Measurements from ENCODE around the gene SPON1. TPM values are rescaled to one million over a fixed set of nuclear protein-coding genes. Genes with fewer than 3 reads are reported as not detected.

Gene SPON1
- total RNA-seq, 6 experiments from 2014 or later, result not detected

- no peaks in the 10 kb centered on the region for H3K9me3 Mint-ChIP-seq
- H3K4me3 Mint-ChIP-seq, result no peak overlapping the region
- DNase-seq, result no peak
- no peak overlapping the region for H3K27ac Mint-ChIP-seq
- TF ChIP-seq CTCF (IDR thresholded peaks at IDR 0.05), result no peak
- no peaks in the 10 kb centered on the region for H3K36me3 Mint-ChIP-seq (ENCODE audit: low read depth)
- no peaks in the 10 kb centered on the region for H3K4me1 Mint-ChIP-seq (ENCODE audit: low read depth)
- peaks cover 1% of the 10 kb centered on the region for H3K27me3 Mint-ChIP-seq (ENCODE audit: insufficient read depth)
Measured at GRCh38 chr11:14118072-14118471, 155.5 kb downstream of the SPON1 start.

GRCh38 chr11:14119357-14119756, 156.8 kb downstream of the SPON1 start:
- no peaks in the 10 kb centered on the region for H3K4me1 Mint-ChIP-seq (ENCODE audit: low read depth)
- no peak for DNase-seq
- H3K4me3 Mint-ChIP-seq, result no peak overlapping the region
- no peak overlapping the region for H3K27ac Mint-ChIP-seq
- no peaks in the 10 kb centered on the region for H3K9me3 Mint-ChIP-seq
- H3K27me3 Mint-ChIP-seq (ENCODE audit: insufficient read depth), result peaks cover 3% of the 10 kb centered on the region
- no peaks in the 10 kb centered on the region for H3K36me3 Mint-ChIP-seq (ENCODE audit: low read depth)
- TF ChIP-seq CTCF (IDR thresholded peaks at IDR 0.05), result no peak

- TF ChIP-seq CTCF (IDR thresholded peaks at IDR 0.05), result no peak
- H3K9me3 Mint-ChIP-seq, result no peaks in the 10 kb centered on the region
- H3K36me3 Mint-ChIP-seq (ENCODE audit: low read depth), result no peaks in the 10 kb centered on the region
- no peak for DNase-seq
- H3K27me3 Mint-ChIP-seq (ENCODE audit: insufficient read depth), result peaks cover 3% of the 10 kb centered on the region
- H3K4me3 Mint-ChIP-seq, result no peak overlapping the region
- no peak overlapping the region for H3K27ac Mint-ChIP-seq
- H3K4me1 Mint-ChIP-seq (ENCODE audit: low read depth), result no peaks in the 10 kb centered on the region
Measured at GRCh38 chr11:14124350-14124749, 161.8 kb downstream of the SPON1 start.

GRCh38 chr11:14124886-14125285, 162.4 kb downstream of the SPON1 start:
- no peaks in the 10 kb centered on the region for H3K9me3 Mint-ChIP-seq
- H3K27me3 Mint-ChIP-seq (ENCODE audit: insufficient read depth), result peaks cover 3% of the 10 kb centered on the region
- H3K36me3 Mint-ChIP-seq (ENCODE audit: low read depth), result no peaks in the 10 kb centered on the region
- no peaks in the 10 kb centered on the region for H3K4me1 Mint-ChIP-seq (ENCODE audit: low read depth)
- H3K4me3 Mint-ChIP-seq, result no peak overlapping the region
- TF ChIP-seq CTCF (IDR thresholded peaks at IDR 0.05), result no peak
- H3K27ac Mint-ChIP-seq, result no peak overlapping the region
- DNase-seq, result no peak

GRCh38 chr11:14125529-14125928, 163.0 kb downstream of the SPON1 start:
- no peak overlapping the region for H3K4me3 Mint-ChIP-seq
- peaks cover 3% of the 10 kb centered on the region for H3K27me3 Mint-ChIP-seq (ENCODE audit: insufficient read depth)
- no peaks in the 10 kb centered on the region for H3K36me3 Mint-ChIP-seq (ENCODE audit: low read depth)

More at GRCh38 chr11:14125529-14125928, 163.0 kb downstream of the SPON1 start:
- Mint-ChIP-seq H3K4me1 (ENCODE audit: low read depth) (no peaks in the 10 kb centered on the region), H3K27ac (no peak overlapping the region), H3K9me3 (no peaks in the 10 kb centered on the region)
- TF ChIP-seq CTCF (IDR thresholded peaks at IDR 0.05), result no peak
- DNase-seq, result no peak
